COLO668 (cell line): ENCODE results near the gene C5orf22.
"Not testable (repeated sequence)": the region's sequence is repeated elsewhere in the genome, so short reads cannot be mapped to it uniquely, and the experiment has no call there.

ENCODE experiments used
- DNase-seq: peaks from one replicate; lab custom pipeline; 2025; ENCODE audit not compliant: unreplicated experiment; lab: John Stamatoyannopoulos, UW

C5orf22 gene

DNA sequence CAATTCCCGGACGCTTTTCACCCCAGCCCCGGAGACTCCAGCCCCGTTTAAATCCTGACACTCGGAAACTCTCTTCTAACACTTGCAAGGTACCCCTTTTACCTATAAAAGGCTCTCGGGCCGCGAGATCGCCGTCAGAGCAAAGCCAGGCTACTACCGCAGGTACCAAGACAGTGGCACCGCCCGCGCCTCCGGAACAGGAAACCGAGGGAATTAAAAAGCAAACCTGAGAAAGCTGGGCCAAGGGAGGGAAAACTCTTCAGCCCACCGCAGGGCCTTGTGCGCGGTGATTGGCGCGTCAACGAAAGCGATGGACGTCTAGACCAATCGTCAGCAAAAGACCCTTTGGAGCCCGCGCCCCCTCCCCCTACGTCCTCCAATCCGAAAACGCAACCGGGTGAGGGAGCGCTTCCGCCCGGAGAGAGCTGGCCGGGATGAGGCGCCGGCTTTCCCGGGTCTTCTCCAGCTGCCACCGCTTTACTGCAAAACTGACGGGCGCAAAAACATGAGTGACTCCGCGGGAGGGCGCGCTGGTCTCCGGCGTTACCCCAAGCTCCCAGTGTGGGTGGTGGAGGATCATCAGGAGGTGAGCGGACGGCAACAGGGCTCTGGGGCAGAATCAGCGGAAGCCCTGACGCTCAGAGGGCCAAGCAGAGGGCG lies at the start of gene C5orf22, which contains the start of gene DROSHA:
Gene C5orf22 (plus strand): TSS at position 414 of the 660 bp plus-strand sequence. CDS start 92 bp downstream, at position 506.
Gene DROSHA (minus strand): TSS at position 206 of the 660 bp plus-strand sequence. CDS start 3,034 bp downstream, outside the sequence.
- peak; percentile 98 for DNase-seq

DNA sequence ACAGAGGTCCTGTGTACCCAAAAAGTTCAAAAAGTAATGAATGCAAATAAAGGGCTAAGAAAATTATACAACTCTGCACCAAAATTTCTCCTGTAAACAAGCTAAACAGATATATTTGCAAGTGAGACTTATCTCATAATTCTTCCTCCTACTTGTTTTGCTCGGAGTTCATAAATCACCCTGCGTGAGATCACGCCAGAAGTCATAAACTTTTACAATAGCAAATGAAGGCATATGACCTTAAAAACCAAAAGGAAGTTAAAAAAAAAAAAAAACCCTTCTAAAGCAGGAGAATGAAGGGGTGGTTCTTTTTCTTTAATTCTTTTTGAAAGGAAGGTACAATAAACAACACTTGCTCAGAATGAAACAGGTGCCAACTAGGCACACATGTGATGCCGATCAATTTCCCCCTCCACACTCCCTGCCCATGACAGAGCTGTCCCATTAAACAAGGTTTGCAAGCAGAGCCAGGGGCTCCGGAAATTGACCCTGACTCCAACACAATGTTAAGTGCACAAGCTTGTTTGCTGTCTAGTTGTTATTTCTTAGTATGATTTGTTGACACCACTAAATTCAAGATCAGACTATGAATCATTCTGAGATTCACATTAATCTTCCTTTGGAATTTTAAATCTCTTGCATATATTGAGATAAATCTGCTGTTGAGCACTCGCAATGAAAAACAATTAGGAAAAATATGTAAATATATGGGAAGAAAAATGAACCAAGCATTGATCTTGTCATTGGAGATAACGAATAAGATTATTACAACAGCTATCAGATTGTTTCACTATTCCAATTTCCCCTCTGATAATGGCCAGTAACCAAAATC lies 46.5 kb upstream of the C5orf22 start:
- no peak for DNase-seq

DNA sequence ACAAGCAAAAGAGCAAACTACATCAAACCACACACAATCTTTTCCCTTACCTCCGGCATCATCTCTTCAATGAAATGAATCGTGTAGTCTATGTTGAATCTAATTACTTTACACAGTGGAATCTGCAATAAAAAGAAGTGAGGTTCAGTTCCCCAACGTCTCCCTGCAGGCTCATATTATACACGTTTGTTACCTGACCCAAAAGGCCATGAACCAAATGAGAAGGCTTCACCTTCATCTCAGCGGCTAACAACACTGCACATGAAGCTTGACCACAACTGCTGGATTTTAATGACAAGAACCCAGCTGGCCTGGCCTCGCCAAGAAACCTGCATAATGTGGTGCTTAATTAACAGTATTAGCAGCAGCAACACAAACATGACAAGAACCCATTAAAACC lies 45.7 kb upstream of the C5orf22 start:
- DNase-seq: no peak

DNA sequence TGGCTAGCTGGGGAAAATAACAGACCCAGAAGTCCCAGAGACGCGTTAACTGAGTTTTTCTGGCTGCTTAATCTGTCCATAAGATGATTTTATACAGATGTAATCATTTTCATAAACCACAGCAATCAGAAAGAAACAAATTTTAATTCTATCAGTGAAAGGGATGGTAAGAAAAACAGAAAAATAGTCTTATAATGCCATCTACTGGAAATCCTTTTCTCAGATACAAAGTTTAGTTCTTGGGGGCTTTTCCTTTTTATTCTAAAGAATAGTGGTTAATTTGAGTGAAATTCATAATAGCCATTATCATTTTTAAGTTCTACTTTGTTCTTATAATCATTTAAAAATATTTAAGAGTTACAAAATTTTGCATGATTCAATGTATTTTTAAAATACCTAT lies 44.6 kb upstream of the C5orf22 start:
- no peak for DNase-seq

DNA sequence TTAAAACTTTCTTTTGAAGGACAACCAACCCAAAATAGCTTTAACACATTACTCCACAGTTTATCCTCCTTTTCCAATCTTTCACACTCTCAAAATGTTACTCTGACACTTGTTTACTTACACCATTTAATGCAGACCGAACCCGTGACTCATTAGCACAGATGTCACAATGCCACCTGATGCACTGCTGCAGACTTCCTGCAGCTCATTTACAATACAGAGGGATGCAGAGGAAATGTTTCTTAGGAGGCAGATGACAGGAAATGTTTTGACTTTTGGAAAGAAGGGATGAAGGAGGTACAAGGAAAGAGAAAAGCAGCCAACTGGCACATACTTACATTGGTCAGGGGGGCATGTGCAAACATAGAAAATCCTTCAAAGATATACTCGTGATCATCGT lies 39.2 kb upstream of the C5orf22 start:
- no peak for DNase-seq

DNA sequence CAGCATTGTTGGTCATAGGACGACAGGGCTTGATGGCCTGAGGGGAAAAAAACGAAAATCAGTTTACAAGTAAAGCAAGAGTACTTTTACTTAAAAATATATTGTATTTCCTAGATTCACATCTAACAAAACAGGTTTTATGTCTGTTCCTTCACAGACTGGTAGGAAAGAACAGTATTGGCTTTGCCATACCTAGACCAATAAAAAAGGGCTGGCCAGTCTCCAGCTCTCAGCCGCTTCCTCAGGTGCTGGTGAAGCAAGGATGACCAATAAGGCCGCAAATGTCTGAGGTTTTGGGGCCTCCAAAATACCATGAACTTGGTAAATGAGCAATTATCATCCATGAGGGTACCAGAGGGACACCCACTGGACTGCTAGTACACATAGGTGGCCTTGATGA lies 36.8 kb upstream of the C5orf22 start:
- no peak for DNase-seq

DNA sequence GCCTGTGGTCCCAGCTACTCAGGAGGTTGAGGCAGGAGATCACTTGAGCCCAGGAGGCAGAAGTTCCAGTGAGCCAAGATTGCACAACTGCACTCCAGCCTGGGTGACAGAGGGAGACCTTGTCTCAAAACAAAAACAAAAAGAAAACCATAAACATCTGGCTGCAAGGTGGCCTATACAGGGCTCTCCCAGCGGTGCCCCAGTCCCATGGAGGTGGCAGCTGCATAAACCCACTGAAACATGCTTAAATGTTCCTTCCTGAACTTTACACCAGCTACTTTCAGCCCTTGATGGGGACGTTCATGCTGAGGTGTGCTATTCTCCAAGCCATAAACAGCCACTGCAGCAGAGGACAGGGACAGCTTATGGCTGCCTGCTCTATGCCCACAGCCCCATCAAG lies 35.8 kb upstream of the C5orf22 start:
- no peak for DNase-seq

DNA sequence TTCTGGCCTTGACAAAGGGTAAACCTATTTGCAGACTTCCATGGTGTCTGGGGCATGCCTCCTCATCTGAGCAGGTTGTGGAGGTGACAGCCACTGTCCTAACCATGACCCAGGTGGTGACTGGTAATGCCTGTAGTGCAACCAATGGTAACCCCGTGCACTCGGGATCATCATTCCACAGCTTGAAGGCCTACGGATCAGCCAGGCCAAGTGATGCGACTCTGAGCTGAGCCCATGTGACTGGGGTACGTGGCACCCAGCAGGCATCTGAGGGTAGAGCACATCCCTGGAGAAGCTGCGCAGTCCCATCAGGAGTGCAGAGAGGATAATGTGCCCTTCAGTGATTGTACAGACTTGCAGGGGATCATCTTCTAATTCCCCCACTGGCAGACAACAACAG lies 35.2 kb upstream of the C5orf22 start:
- no peak for DNase-seq

DNA sequence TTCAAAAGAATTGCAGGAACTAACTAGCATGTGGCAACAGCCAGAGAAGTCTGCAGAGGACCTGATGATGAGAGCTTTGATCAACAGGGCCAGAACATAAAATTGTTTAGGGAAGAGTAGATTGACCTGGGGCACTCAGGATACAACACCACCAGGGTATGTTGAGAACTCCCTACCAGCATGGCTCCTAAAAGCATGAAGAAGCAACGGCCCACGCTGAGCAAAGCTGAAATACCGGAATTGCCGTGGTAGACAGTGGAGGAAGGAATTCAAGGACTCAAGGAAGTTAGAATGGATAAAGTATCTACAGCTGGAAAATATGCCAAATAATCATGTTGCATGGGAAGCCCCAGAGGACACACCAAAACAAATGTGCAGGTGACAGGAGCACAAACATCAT lies 31.8 kb upstream of the C5orf22 start:
- no peak for DNase-seq

DNA sequence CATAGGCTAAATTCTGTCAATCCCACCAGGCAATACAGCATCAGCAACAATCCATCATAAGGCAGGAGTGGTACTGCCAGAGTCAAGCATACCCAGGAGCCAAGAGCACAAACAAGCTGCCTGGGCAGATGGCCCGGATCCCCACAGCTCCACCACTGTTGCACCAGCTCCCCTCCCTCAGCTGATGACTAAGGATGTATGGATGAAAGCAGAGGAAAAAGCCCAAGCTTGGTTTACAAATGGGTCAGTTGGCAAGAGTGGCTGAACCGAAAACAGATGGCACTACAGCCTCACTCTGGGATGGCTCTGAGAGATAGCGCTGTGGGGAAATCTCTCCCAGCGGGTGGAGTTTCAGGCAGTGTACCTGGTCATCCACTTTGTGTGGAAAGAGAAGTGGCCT lies 29.6 kb upstream of the C5orf22 start:
- no peak for DNase-seq

DNA sequence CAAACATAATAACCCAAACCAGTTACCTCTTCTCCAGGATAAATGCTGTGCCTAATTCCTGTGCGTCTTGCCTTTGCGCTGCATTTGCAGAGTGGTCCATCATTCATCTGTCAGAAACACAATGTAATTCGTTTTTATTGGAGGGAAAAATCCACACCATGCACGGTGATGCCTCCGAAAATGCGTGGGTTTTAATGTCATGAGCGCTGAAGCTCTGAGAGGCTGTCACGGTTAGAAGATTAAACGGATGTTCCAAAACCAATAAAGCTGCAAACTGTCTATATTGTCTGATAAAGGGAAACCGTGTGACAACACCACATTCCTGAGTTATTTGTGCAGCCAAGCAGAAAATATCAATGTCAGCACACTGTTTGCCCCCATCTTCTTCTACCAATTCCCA lies 27.6 kb upstream of the C5orf22 start:
- DNase-seq: no peak

DNA sequence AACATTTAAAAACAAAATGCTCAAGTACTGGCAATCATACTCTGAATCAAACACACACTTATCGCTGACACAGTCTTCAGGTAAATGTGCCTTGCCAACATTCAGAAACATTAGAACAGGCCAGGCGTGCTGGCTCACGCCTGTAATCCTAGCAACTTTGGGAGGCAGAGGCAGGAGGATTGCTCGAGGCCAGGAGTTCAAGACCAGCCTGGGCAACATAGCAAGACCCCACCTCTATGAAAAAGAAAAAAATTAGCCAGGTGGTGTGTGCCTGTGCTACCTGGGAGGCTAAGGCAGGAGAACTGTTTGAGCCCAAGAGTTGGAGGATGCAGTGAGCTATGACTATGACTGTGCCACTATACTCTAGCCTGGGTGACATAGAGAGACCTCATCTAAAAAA lies 20.8 kb upstream of the C5orf22 start:
- no peak for DNase-seq

DNA sequence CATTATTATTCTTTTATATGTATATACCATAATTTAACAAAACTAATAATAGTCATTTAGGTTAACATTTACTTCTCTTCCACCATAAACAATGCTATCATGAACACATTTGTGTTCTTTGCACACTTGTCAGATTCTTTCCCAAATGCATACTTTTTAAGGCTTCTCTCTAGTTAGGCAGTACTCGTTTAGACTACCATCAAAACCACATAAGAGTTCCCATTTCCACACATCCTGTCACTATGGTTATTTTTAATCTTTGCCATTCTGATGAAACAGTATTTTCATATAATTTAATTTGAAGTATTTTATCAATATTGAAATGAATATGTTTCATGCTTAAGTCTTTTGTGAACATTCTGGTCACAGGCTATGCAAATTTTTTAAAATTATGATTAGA lies 15.3 kb upstream of the C5orf22 start:
- DNase-seq: no peak

DNA sequence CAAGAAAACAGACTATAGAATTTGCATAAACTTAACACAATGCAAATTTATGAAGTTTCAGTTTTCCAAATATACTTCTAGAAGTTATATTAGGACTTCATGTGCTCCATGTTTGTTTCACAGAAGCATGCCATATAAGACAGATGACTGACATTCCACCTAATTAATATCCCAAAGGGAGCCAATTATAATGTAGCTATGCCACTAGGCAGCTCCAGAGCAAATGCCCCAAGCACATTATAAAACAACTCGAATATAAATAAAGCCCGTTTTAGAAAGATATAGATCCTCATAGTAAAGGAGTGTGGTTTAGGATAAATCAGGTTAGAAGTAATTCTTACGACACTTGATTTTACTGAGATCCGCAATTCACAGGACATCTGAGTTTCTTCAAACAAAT lies 9.1 kb upstream of the C5orf22 start:
- DNase-seq: no peak

DNA sequence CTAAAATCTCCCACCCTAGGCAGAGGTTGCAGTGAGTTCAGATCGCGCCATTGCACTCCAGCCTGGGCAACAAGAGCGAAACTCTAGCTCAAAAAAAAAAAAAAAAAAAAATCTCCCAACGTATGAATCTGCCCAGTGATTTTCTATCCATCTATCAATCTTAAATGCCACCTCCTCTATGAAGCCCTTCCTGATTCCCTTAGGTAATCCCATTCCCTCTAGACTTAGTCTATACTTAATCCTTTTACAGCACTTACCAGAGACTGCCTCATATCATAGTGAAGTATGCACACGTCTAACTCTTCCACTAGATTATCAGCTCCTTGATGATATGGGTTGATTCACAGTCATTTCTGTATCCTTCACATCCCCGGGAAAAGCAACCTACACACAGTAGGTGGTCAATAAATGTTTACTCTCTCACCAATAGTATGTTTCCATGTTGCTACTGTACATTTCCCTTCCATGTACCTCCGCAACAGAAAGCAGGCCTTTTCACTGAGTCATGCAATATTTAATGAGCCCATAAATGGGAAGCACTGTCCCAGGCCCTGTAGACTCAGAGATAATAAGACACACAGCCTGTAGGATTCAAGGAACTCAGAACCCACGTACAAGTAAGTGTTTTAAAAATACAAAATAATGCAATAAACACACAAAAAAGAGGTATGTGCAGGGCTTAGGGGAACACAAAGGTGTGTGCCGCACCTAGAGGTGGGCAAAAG lies 1.4 kb upstream of the C5orf22 start:
- DNase-seq: no peak

DNA sequence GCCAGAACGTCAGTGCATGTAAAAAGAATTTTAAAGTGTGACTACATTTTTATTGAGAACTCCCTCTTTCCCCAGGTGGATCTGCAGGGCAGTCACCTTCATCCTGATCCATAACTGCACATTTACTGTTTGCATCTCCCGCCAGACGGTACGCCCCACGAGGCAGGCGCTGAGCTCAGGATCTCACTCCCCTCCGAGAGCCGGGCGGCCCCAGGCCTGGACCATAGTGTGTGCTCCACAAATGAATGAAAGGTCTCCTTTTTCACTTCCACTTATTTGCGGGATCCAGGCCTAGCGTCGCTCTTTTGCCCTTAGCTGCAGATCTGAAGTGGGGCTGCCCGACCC lies 586 bp upstream of the C5orf22 start:
- DNase-seq: peak; percentile 60

DNA sequence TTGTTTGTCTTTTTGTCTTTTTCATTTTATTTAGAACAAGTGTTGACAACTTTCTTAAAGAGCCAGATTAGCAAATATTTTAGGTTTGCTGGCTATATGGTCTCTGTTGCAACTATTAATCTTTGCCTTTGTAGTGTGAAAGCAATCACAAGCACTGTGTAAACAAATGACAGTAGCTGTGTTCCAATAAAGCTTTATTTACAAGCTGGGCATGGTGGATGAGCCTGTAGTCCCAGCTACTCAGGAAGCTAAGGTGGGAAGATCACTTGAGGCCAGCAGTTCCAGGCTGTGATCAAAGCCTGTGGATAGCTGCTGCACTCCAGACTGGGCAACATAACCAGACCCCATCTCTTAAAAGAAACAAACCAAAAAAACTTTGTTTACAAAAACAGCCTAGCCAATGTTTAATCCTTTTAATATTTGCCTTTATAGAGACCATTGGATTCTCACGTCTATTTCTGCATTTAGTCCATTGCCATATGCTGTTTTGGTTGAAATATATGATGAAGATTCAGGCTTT lies 2.5 kb downstream of the C5orf22 start:
- DNase-seq: no peak

DNA sequence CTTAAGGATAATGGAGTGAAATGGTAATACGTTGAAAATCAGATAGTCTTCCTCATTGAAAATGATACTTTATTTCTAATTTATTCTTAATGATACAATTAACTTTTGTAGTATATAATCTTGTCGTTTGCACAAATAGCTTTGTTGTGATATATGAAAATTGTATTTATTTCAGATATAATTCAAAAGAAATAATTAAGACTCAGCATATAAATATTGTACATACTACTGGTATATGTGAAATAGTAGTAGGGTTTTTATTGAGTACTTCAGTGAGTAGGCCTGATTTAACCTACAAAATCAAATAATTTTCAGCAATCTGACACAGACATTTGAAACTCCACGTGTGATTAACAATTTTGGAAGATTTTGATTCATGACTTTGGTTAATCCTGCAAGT lies 4.8 kb downstream of the C5orf22 start:
- no peak for DNase-seq

DNA sequence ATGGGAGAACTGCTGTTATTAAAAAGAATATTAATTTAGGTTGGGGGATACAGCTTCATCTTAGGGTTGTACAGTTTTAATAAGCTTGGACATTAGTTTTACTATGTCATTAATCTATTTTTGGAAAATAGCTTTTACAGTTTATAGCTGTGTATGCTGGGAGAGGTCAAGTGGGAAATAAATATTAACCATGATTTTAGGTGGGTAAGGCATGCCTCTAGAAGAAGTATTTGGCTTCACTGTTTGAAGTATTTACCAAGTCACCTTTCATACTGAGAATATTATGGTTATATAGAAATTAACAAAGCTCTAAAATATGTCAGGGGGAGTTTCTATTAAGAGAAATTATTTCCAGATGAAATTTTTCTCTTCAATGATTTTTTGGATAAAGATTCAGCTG lies 5.2 kb downstream of the C5orf22 start:
- no peak for DNase-seq

DNA sequence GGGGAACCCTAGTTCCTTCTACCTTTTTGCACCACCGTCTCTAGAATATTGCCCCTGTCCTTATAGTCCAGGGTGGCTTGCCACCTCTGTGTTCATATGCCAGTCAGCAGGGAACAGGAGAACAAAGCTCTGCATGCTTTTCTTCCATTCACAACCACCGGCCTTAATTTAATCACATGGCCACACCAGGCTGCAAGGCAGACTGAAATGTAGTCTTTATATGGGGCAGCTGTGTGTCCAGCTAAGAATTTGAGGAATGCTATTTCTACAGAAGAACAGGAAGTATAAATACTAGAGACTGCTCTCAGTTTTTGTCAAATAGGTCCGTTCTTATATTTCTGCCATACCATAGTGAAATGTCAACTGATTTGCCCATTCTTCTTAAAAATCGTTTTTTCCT lies 5.8 kb downstream of the C5orf22 start:
- DNase-seq: no peak

DNA sequence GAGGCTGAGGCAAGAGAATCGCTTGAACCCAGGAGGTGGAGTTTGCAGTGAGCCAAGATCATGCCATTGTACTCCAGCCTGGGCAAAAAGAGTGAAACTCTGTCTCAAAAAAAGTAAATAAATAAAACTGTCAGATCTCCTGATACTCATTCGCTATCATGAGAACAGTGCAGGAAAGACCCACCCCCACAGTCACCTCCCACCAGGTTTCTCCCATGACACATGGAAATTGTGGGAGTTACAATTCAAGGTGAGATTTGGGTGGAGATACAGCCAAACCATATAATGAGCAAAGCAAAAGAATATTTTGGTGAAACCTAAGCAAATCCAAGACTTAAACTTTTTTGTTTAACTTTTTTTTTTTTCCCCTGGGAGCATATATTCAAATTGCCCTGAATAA lies 17.0 kb downstream of the C5orf22 start:
- DNase-seq: not testable (repeated sequence)

DNA sequence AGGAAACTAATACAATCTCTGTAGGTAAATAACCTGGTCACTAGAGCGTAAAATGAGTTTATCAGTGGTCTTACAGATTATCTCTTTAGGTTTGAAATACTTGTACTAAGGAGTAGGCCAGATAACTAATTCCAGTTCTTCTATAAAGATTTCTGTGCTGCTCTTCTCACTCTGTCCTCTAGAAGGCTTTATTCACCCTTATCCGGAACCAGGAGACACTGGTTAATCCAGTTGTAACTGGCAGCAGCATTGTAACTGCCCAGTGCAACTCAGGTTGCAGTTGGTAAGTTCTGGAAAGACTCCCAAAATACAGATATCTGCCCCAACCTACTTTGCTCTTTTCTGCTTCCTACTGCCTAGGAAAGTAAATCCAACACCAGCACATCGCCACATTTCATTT lies 19.8 kb downstream of the C5orf22 start:
- no peak for DNase-seq
